Loucy (cell line): ENCODE results near the gene TRPM2.

Experiments used
- H2AFZ ChIP-seq: fragments of 200-600 bp; sonication (generic); 2 replicates; pipeline ENCODE4 v1.6.0; 2016; ENCODE audit warnings: antibody characterized with exemption, mild to moderate bottlenecking, low read length, moderate library complexity
- H3F3A ChIP-seq: fragments of 200-600 bp; 2 replicates; pipeline ENCODE4 v1.6.0; 2016; ENCODE audit warnings: antibody characterized with exemption, low read depth, mild to moderate bottlenecking
- H3K27me3 ChIP-seq: fragments of 200-600 bp; sonication (generic); 2 replicates; pipeline ENCODE4 v1.6.1; 2014; ENCODE audit warnings: low read length, mild to moderate bottlenecking; ENCODE audit not compliant: insufficient read depth, poor library complexity, severe bottlenecking
- H3K36me3 ChIP-seq: fragments of 200-600 bp; sonication (generic); 2 replicates; pipeline ENCODE4 v1.6.1; 2016; ENCODE audit warnings: low read length; ENCODE audit not compliant: insufficient read depth
- H3K4me1 ChIP-seq: fragments of 200-600 bp; sonication (generic); 2 replicates; pipeline ENCODE4 v1.5.1; 2014; ENCODE audit warnings: low read length, mild to moderate bottlenecking; ENCODE audit not compliant: insufficient read depth, poor library complexity, severe bottlenecking
- H3K4me2 ChIP-seq: fragments of 200-600 bp; sonication (generic); 2 replicates; pipeline ENCODE4 v1.6.0; 2014; ENCODE audit warnings: antibody characterized with exemption, low read length, low read depth, mild to moderate bottlenecking; ENCODE audit not compliant: poor library complexity, severe bottlenecking
- H3K4me3 ChIP-seq: fragments of 200-600 bp; sonication (generic); 2 replicates; pipeline ENCODE4 v1.5.1; 2014; ENCODE audit warnings: low read length, mild to moderate bottlenecking, mixed read lengths; ENCODE audit not compliant: poor library complexity, severe bottlenecking
- H3K79me2 ChIP-seq: fragments of 200-600 bp; sonication (generic); 2 replicates; pipeline ENCODE4 v1.6.1; 2014; ENCODE audit warnings: low read length; ENCODE audit not compliant: insufficient read depth
- H3K9ac ChIP-seq: fragments of 200-600 bp; sonication (generic); 2 replicates; pipeline ENCODE4 v1.6.0; 2014; ENCODE audit warnings: mild to moderate bottlenecking, low read depth, low read length, moderate library complexity; ENCODE audit not compliant: poor library complexity, severe bottlenecking
- H3K9me2 ChIP-seq: fragments of 200-600 bp; sonication (generic); replicated peaks from 2 replicates; pipeline ENCODE4 v1.6.1; 2016; ENCODE audit warnings: low read depth, low read length, mixed read lengths
- H3K9me3 ChIP-seq: fragments of 200-600 bp; sonication (generic); 2 replicates; pipeline ENCODE4 v1.6.1; 2014; ENCODE audit warnings: mild to moderate bottlenecking, antibody characterized with exemption, low read length, low read depth; ENCODE audit not compliant: insufficient read depth
- H4K20me1 ChIP-seq: fragments of 200-600 bp; sonication (generic); 2 replicates; pipeline ENCODE4 v1.6.0; 2014; ENCODE audit warnings: antibody characterized with exemption, low read length, mild to moderate bottlenecking; ENCODE audit not compliant: insufficient read depth, poor library complexity, severe bottlenecking
- EZH2phosphoT487 ChIP-seq: fragments of 200-600 bp; IDR thresholded peaks from 2 replicates; pipeline ENCODE4 v1.6.1; 2018; ENCODE audit warnings: antibody characterized with exemption, mild to moderate bottlenecking, moderate library complexity, borderline replicate concordance
- TF ChIP-seq, protein P1 (sequence below): fragments of 200-600 bp; sonication (generic); conservative IDR thresholded peaks from 2 replicates; pipeline ENCODE4 v1.5.1; 2014; ENCODE audit warnings: mild to moderate bottlenecking, antibody characterized with exemption, low read length

The TRPM2 gene

DNA sequence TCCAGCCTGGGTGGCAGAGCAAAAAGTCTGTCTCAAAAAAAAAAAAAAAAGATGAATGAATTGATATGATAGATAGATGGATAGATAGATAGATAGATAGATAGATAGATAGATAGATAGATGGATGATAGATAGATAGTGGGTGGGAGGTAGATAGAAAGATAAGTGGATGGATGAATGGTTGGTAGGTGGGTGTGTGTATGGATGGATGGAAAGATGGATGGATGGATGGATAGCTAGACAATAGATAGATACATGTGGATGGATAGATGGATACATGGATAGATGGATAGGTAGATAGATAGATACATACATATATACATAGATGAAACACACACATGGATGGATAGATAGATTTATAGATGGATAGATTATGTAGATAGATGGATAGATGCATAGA, 28.5 kb downstream of the TRPM2 start:
- Histone ChIP-seq H3K36me3 (no peaks in the 10 kb centered on the region), H3F3A (no peaks in the 10 kb centered on the region), H3K4me2 (no peak overlapping the region), H3K27me3 (no peaks in the 10 kb centered on the region), H3K4me1 (no peaks in the 10 kb centered on the region), H3K9me3 (peaks cover 9% of the 10 kb centered on the region; the same call in 1 of the 2 replicates), H3K9me2 (no peaks in the 10 kb centered on the region), H3K79me2 (no peaks in the 10 kb centered on the region), H3K4me3 (no peak overlapping the region), H3K9ac (no peak overlapping the region), H2AFZ (no peak overlapping the region), H4K20me1 (no peaks in the 10 kb centered on the region)
- no peak for TF ChIP-seq EZH2phosphoT487
- TF ChIP-seq, protein P1, sequence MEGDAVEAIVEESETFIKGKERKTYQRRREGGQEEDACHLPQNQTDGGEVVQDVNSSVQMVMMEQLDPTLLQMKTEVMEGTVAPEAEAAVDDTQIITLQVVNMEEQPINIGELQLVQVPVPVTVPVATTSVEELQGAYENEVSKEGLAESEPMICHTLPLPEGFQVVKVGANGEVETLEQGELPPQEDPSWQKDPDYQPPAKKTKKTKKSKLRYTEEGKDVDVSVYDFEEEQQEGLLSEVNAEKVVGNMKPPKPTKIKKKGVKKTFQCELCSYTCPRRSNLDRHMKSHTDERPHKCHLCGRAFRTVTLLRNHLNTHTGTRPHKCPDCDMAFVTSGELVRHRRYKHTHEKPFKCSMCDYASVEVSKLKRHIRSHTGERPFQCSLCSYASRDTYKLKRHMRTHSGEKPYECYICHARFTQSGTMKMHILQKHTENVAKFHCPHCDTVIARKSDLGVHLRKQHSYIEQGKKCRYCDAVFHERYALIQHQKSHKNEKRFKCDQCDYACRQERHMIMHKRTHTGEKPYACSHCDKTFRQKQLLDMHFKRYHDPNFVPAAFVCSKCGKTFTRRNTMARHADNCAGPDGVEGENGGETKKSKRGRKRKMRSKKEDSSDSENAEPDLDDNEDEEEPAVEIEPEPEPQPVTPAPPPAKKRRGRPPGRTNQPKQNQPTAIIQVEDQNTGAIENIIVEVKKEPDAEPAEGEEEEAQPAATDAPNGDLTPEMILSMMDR, result no peak

DNA sequence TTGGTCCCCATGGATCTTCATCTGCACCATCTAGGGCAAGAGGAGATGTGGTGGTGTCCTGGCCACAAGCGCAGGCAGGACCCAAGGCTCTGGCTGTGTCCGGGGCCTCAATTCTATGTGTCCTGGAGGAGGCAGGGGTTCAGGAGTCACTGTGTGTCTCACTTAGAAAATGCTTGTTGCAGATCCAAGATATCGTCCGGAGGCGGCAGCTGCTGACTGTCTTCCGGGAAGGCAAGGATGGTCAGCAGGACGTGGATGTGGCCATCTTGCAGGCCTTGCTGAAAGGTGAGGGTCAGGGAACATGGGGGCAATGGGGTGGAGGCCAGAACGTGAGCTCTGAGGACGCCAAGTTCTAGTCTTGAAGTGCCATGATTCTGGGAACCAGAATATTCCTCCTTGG, 29.1 kb downstream of the TRPM2 start:
- Histone ChIP-seq H3K36me3 (no peaks in the 10 kb centered on the region), H3K4me3 (no peak overlapping the region), H3K4me1 (no peaks in the 10 kb centered on the region), H3K4me2 (no peak overlapping the region), H3K79me2 (no peaks in the 10 kb centered on the region), H4K20me1 (no peaks in the 10 kb centered on the region), H3F3A (no peaks in the 10 kb centered on the region), H3K27me3 (no peaks in the 10 kb centered on the region), H3K9me3 (peaks cover 7% of the 10 kb centered on the region; the same call in 1 of the 2 replicates), H2AFZ (no peak overlapping the region), H3K9ac (no peak overlapping the region), H3K9me2 (no peaks in the 10 kb centered on the region)
- TF ChIP-seq, protein P1, result no peak
- no peak for TF ChIP-seq EZH2phosphoT487

DNA sequence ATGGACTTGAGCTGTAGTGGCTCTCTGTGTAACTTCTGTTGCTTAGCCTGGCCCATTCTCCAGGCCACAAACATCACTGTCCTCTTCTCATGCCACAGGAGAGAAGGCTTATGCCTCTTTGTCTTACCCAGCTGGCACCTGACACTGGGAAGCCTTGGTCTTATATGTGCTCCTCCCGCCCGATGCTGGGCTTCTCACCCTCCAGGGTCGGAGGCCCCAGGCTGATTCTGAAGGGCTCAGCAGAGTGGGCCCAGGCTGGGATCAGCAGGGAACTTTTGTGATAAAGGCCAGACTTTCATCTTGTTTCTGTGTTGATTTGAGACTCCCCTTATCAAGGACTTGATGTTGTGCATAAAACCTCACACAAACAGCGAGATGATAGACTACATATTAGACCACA, 29.8 kb downstream of the TRPM2 start:
- peaks cover 3% of the 10 kb centered on the region; the same call in 1 of the 2 replicates for H3K9me3 ChIP-seq
- H3K9me2 ChIP-seq, result no peaks in the 10 kb centered on the region
- H3K79me2 ChIP-seq, result no peaks in the 10 kb centered on the region
- no peaks in the 10 kb centered on the region for H4K20me1 ChIP-seq
- no peaks in the 10 kb centered on the region for H3F3A ChIP-seq
- H2AFZ ChIP-seq, result no peak overlapping the region
- H3K9ac ChIP-seq, result no peak overlapping the region
- no peaks in the 10 kb centered on the region for H3K27me3 ChIP-seq
- TF ChIP-seq, protein P1, result no peak
- TF ChIP-seq EZH2phosphoT487, result no peak
- H3K4me2 ChIP-seq, result no peak overlapping the region
- H3K4me1 ChIP-seq, result no peaks in the 10 kb centered on the region
- no peak overlapping the region for H3K4me3 ChIP-seq
- H3K36me3 ChIP-seq, result no peaks in the 10 kb centered on the region
